HepG2 (cell line): ENCODE measurements around the gene PGLYRP4. TPM values are rescaled to one million over a fixed set of nuclear protein-coding genes. Genes with fewer than 3 reads are reported as not detected.

Source experiments
- ATAC-seq: fragments of 200-7000 bp; cut with Tn5 transposase; 3 replicates; pipeline ENCODE4 v1.9.1; 2020; ENCODE audit warnings: mild to moderate bottlenecking, moderate library complexity
- BruUV-seq: library from RNA; stranded (reverse); fragments of 400-500 nt; replicated peaks from 2 replicates; lab custom pipeline; 2021; lab: Mats Ljungman, UMichigan
- CTCF ChIA-PET: fragments of 300-600 bp; formaldehyde crosslinking; extraction: SDS; loops from one replicate; lab custom pipeline; 2021; ENCODE audit warnings: low total read pairs, inconsistent platforms, low intra/inter-chr PET ratio; lab: Yijun Ruan, JAX
- POLR2A ChIA-PET: fragments of 350-600 bp; sonication (Branson Sonifier 250); formaldehyde crosslinking; loops from one replicate; lab custom pipeline; 2020; ENCODE audit warnings: antibody characterized with exemption, inconsistent platforms; lab: Yijun Ruan, JAX
- DNase-seq: peaks from one replicate; pipeline ENCODE4 v3.0.0-alpha.2; 2015; ENCODE audit warnings: low spot score
- FAIRE-seq: peaks from 3 replicates; lab custom pipeline; 2011; peaks lifted over from hg19 to GRCh38; lab: Jason Lieb, UNC
- H2AFZ ChIP-seq: one replicate; pipeline ENCODE4 v1.6.1; 2011; ENCODE audit warnings: low read length, inconsistent platforms
- H3K27ac ChIP-seq: fragments of 300-600 bp; 3 replicates; pipeline ENCODE4 v1.8.0; 2011; ENCODE audit warnings: mixed run types, mild to moderate bottlenecking, mixed read lengths, low read length, inconsistent platforms; ENCODE audit not compliant: insufficient read depth; ENCODE audit errors: extremely low read length
- H3K27me3 ChIP-seq, 2 experiments: fragments of 200-600 bp in 1 of 2; 2 replicates in 1 of 2; 3 replicates in 1 of 2; pipeline versions ENCODE4 v1.6.0 to v1.8.0; 2011; ENCODE audit warnings: low read length in 2 of 2, mild to moderate bottlenecking in 2 of 2, moderate library complexity in 2 of 2, inconsistent platforms in 1 of 2; ENCODE audit not compliant: insufficient read depth in 2 of 2, control insufficient read depth in 1 of 2
- H3K36me3 ChIP-seq, 2 experiments: fragments of 200-600 bp in 1 of 2; replicated peaks in 1 of 2; 2 replicates in 1 of 2; 3 replicates in 1 of 2; pipeline versions ENCODE4 v1.5.1 to v1.8.0; 2011; ENCODE audit warnings: low read length in 2 of 2, inconsistent platforms in 1 of 2; ENCODE audit not compliant: insufficient read depth in 2 of 2, control insufficient read depth in 1 of 2
- H3K4me1 ChIP-seq: 2 replicates; pipeline ENCODE4 v1.5.1; 2012; ENCODE audit warnings: low read length, inconsistent platforms; ENCODE audit not compliant: insufficient read depth
- H3K4me2 ChIP-seq: 2 replicates; pipeline ENCODE4 v1.6.0; 2011; ENCODE audit warnings: low read depth, low read length, inconsistent platforms
- H3K4me3 ChIP-seq, 3 experiments: fragments of 200-600 bp in 1 of 3; sonication (generic), shearing (Covaris generic) in 1 of 3; replicated peaks in 1 of 3; 2 replicates each; pipeline ENCODE4 v1.5.1; 2011 to 2016; ENCODE audit warnings: low read length in 3 of 3, inconsistent platforms in 2 of 3, low read depth in 2 of 3, mild to moderate bottlenecking in 2 of 3, control low read depth in 1 of 3, mixed read lengths in 1 of 3; ENCODE audit not compliant: insufficient read depth in 1 of 3
- H3K79me2 ChIP-seq: one replicate; pipeline ENCODE4 v1.6.1; 2011; ENCODE audit warnings: low read length, inconsistent platforms; ENCODE audit not compliant: insufficient read depth
- H3K9ac ChIP-seq: 2 replicates; pipeline ENCODE4 v1.6.0; 2011; ENCODE audit warnings: mild to moderate bottlenecking, low read depth, low read length, inconsistent platforms; ENCODE audit not compliant: insufficient read depth
- H3K9me3 ChIP-seq: 2 replicates; pipeline ENCODE4 v1.5.1; 2012; ENCODE audit warnings: mild to moderate bottlenecking, low read length
- H4K20me1 ChIP-seq: 2 replicates; pipeline ENCODE4 v1.6.0; 2011; ENCODE audit warnings: inconsistent platforms, mild to moderate bottlenecking, low read length, moderate library complexity; ENCODE audit not compliant: insufficient read depth
- ASH2L ChIP-seq: fragments of 300-600, 200-600 bp; sonication (generic); IDR thresholded peaks from 2 replicates; pipeline ENCODE4 v1.7.0; 2017; ENCODE audit warnings: low read depth, mild to moderate bottlenecking, moderate library complexity, mixed read lengths, low read length; ENCODE audit not compliant: insufficient read length
- CBX5 ChIP-seq: sonication (generic); formaldehyde crosslinking; IDR thresholded peaks from 2 replicates; pipeline ENCODE4 v1.4.0; 2020; ENCODE audit warnings: missing genetic modification reagents, borderline replicate concordance
- ELF4 ChIP-seq: sonication (generic); formaldehyde crosslinking; IDR thresholded peaks from 2 replicates; pipeline ENCODE4 v1.5.0; 2020; ENCODE audit warnings: missing genetic modification reagents, mild to moderate bottlenecking, moderate library complexity, borderline replicate concordance
- GRHL1 ChIP-seq: sonication (generic); formaldehyde crosslinking; conservative IDR thresholded peaks from 2 replicates; pipeline ENCODE4 v1.8.0; 2022; ENCODE audit warnings: missing genetic modification reagents
- KDM1A ChIP-seq: IDR thresholded peaks from 2 replicates; pipeline ENCODE4 v1.6.1; 2016; ENCODE audit warnings: missing compliant biosample characterization
- NFE2L2 ChIP-seq: fragments of 150-350 bp; IDR thresholded peaks from 2 replicates; pipeline ENCODE4 v1.6.1; 2014; ENCODE audit warnings: low read length
- NR2F6 ChIP-seq, 2 experiments: IDR thresholded peaks; 2 replicates each; pipeline ENCODE4 v1.6.1; 2016; ENCODE audit warnings: antibody characterized with exemption in 1 of 2, mild to moderate bottlenecking in 1 of 2
- TEAD3 ChIP-seq: optimal IDR thresholded peaks from 2 replicates; pipeline ENCODE3; 2016; ENCODE audit warnings: borderline replicate concordance
- ZFP62 ChIP-seq: sonication (generic); formaldehyde crosslinking; IDR thresholded peaks from 2 replicates; pipeline ENCODE4 v1.4.0; 2020; ENCODE audit warnings: missing genetic modification reagents
- ZNF143 ChIP-seq: sonication (generic); formaldehyde crosslinking; IDR thresholded peaks from 2 replicates; pipeline ENCODE4 v1.4.0; 2020; ENCODE audit warnings: missing genetic modification reagents
- ZNF256 ChIP-seq: sonication (generic); formaldehyde crosslinking; conservative IDR thresholded peaks from 2 replicates; pipeline ENCODE4 v1.4.0; 2020; ENCODE audit warnings: missing genetic modification reagents
- ZNF510 ChIP-seq: sonication (generic); formaldehyde crosslinking; IDR thresholded peaks from 2 replicates; pipeline ENCODE4 v1.4.0; 2020; ENCODE audit warnings: low read depth, mild to moderate bottlenecking, missing genetic modification reagents
- ZNF616 ChIP-seq: sonication (generic); formaldehyde crosslinking; IDR thresholded peaks from 2 replicates; pipeline ENCODE4 v1.5.0; 2020; ENCODE audit warnings: low read depth, mild to moderate bottlenecking, missing genetic modification reagents
- WGBS: methylation state at CpG from one replicate; pipeline ENCODE4 v1.1.6; 2017; ENCODE audit warnings: low lambda C conversion rate; 5-methylcytosine and 5-hydroxymethylcytosine counted together
- in situ Hi-C: cut with HindIII; loops from 2 replicates; pipeline ENCODE4 v1.10.0; 2017; ENCODE audit warnings: low pct_unique_long_range_greater_than_20kb; ENCODE audit not compliant: extremely low pct_ligation_motif_present
- intact Hi-C: fragments of 100-400 bp; cut with micrococcal nuclease; formaldehyde crosslinking; loops from one replicate; pipeline ENCODE4 v1.10.0; 2022; ENCODE audit not compliant: unreplicated experiment
- polyA plus RNA-seq, 8 experiments: library from polyadenylated mRNA; depleted of rRNA in 3 of 8; stranded (reverse) in 7 of 8; unstranded in 1 of 8; fragments of >200 nt; fragmentation: Illumina TruSeq in 4 of 8; extraction: Trizol in 4 of 8; gene quantifications; 2 replicates each; pipeline versions ENCODE4 v1.2.1 to v1.2.3, GENCODE V29; 2011 to 2016; ENCODE audit warnings: low read depth in 4 of 8, missing spikeins in 1 of 8, mixed read lengths in 1 of 8; ENCODE audit not compliant: insufficient read depth in 1 of 8
- total RNA-seq, 5 experiments: library from RNA; depleted of rRNA; stranded (reverse); fragments of >200 nt; fragmentation: Illumina TruSeq; extraction: Trizol; gene quantifications; 2 replicates each; pipeline ENCODE4 v1.2.3, GENCODE V29; 2016; ENCODE audit warnings: low read depth in 1 of 5
- TF ChIP-seq, protein P1 (sequence below): IDR thresholded peaks from 2 replicates; pipeline ENCODE4 v1.6.1; 2018; ENCODE audit warnings: missing genetic modification reagents, mild to moderate bottlenecking, missing compliant biosample characterization

The PGLYRP4 gene
- total and polyA plus RNA-seq, 2 of the 13 experiments (the other 11 are each of a cell fraction or from before 2014, with no cell fraction given) = not detected

GRCh38 chr1:153357853-153358690 is 9.4 kb upstream of the PGLYRP4 start, which contains the start of gene S100A9:
Gene S100A9, plus strand, starts transcription at chr1:153357854. Its CDS starts 430 bp downstream, at chr1:153358284.
- Histone ChIP-seq H3K27ac (no peak within 1 kb of the TSS), H4K20me1 (no peaks in the 10 kb centered on the region), H3K4me1 (0 out of 2 replicates have a peak, but pooled peaks cover 5% of the 10 kb centered on the region), H3K9me3 (no peaks in the 10 kb centered on the region), H2AFZ (no peak within 1 kb of the TSS), H3K4me2 (no peak within 1 kb of the TSS), H3K79me2 (no peaks in the 10 kb centered on the region), H3K4me3 (no peak within 1 kb of the TSS), H3K36me3 (no peaks in the 10 kb centered on the region), H3K9ac (no peak within 1 kb of the TSS), H3K27me3 (no peaks in the 10 kb centered on the region; a peak in 1 of 5 replicates)
- ChIA-PET POLR2A (no interaction called here), CTCF (no interaction called here)
- 8% methylated on average over 8 of the region's 11 CpGs for WGBS
- ATAC-seq = no peak
- TF ChIP-seq ELF4 (CRISPR knock-in tag) = no peak
- peak; percentile 75 for TF ChIP-seq NFE2L2
- intact Hi-C loops (no loop called here), in situ Hi-C loops (no loop called here)
- BruUV-seq = no TSS peak
- no peak for DNase-seq
- no peak for FAIRE-seq

GRCh38 chr1:153357076-153357852 is 8.6 kb upstream of the PGLYRP4 start:
- Histone ChIP-seq H3K36me3 (no peaks in the 10 kb centered on the region), H3K27ac (no peak overlapping the region), H3K9me3 (no peaks in the 10 kb centered on the region), H4K20me1 (peaks cover 5% of the 10 kb centered on the region), H3K27me3 (no peaks in the 10 kb centered on the region; a peak in 1 of 5 replicates), H2AFZ (no peak overlapping the region), H3K4me3 (no peak overlapping the region), H3K4me1 (0 out of 2 replicates have a peak, but pooled peaks cover 5% of the 10 kb centered on the region), H3K4me2 (no peak overlapping the region), H3K9ac (no peak overlapping the region), H3K79me2 (no peaks in the 10 kb centered on the region)
- ChIA-PET CTCF (no interaction called here), POLR2A (no interaction called here)
- DNase-seq (peak; percentile 12), FAIRE-seq (no peak), ATAC-seq (peak; percentile 64)
- in situ Hi-C loops (no loop called here), intact Hi-C loops (no loop called here)
- 4% methylated on average over 5 of the region's 10 CpGs for WGBS
- no TSS peak for BruUV-seq
- TF ChIP-seq NR2F6 (IDR thresholded peaks at IDR 0.05) (no peak), NR2F6 (CRISPR knock-in tag; IDR thresholded peaks at IDR 0.05) (no peak), ASH2L (no peak), KDM1A (CRISPR knock-in tag) (no peak), ZNF256 (no peak), TEAD3 (CRISPR knock-in tag) (no peak), ZFP62 (no peak), ZNF510 (CRISPR knock-in tag) (no peak), CBX5 (CRISPR knock-in tag) (no peak), GRHL1 (no peak), ZNF616 (CRISPR knock-in tag) (no peak), ZNF143 (no peak)
- TF ChIP-seq, protein P1, sequence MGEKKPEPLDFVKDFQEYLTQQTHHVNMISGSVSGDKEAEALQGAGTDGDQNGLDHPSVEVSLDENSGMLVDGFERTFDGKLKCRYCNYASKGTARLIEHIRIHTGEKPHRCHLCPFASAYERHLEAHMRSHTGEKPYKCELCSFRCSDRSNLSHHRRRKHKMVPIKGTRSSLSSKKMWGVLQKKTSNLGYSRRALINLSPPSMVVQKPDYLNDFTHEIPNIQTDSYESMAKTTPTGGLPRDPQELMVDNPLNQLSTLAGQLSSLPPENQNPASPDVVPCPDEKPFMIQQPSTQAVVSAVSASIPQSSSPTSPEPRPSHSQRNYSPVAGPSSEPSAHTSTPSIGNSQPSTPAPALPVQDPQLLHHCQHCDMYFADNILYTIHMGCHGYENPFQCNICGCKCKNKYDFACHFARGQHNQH (CRISPR knock-in tag) = no peak
